Ishikawa (cell line): ENCODE measurements around the gene MTRFR.

Experiments
- CEBPB ChIP-seq: IDR thresholded peaks from 2 replicates; pipeline ENCODE4 v1.6.1; 2012
- CREB1 ChIP-seq: IDR thresholded peaks from 2 replicates; pipeline ENCODE4 v1.6.1; 2012; ENCODE audit warnings: low read depth
- EGR1 ChIP-seq: IDR thresholded peaks from 2 replicates; pipeline ENCODE4 v1.6.1; 2012
- EP300 ChIP-seq: IDR thresholded peaks from 2 replicates; pipeline ENCODE4 v1.6.1; 2012; ENCODE audit warnings: borderline replicate concordance
- FOXM1 ChIP-seq: IDR thresholded peaks from 2 replicates; pipeline ENCODE4 v1.6.1; 2012; ENCODE audit warnings: low read depth, borderline replicate concordance
- NFIC ChIP-seq: IDR thresholded peaks from 2 replicates; pipeline ENCODE4 v1.6.1; 2012
- RAD21 ChIP-seq: IDR thresholded peaks from 2 replicates; pipeline ENCODE4 v1.6.1; 2012; ENCODE audit warnings: low read depth
- YY1 ChIP-seq: IDR thresholded peaks from 2 replicates; pipeline ENCODE4 v1.6.1; 2012; ENCODE audit warnings: low read depth
- ZBTB7A ChIP-seq: IDR thresholded peaks from 2 replicates; pipeline ENCODE4 v1.6.1; 2012; ENCODE audit warnings: low read depth

DNA sequence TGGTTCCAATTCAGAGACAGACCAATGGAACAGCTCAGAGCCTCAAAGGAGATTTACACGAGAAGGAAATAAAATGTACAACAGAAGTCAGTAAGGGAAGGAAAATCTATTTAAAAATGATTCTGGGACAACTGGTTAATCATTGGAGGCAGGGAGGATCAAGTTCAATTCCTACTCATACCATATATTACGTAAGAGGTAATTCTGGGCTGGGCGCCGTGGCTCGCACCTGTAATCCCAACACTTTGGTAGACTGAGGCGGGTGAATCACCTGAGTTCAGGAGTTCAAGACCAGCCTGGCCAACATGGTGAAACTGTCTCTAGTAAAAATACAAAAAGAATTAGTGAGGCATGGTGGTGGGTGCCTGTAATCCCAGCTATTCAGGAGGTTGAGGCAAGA, 45.6 kb upstream of the MTRFR start:
- TF ChIP-seq EP300 (no peak), CREB1 (no peak), CEBPB (no peak), RAD21 (no peak), FOXM1 (no peak), EGR1 (no peak), ZBTB7A (no peak), NFIC (no peak), YY1 (no peak)
